IMR-90 (cell line): ENCODE results near the gene FAM174C. TPM values are rescaled to one million over a fixed set of nuclear protein-coding genes. Genes with fewer than 3 reads are reported as not detected.

Experiments used
- CTCF ChIP-seq: conservative IDR thresholded peaks from 2 replicates; pipeline ENCODE4 v1.5.1; 2012; ENCODE audit warnings: mild to moderate bottlenecking, low read depth, low read length, improper control_type of control experiment
- RFX5 ChIP-seq: IDR thresholded peaks from 2 replicates; pipeline ENCODE4 v1.8.0; 2012; ENCODE audit warnings: low read depth, mild to moderate bottlenecking, low read length, moderate library complexity
- polyA plus RNA-seq, 3 experiments: library from polyadenylated mRNA; depleted of rRNA; stranded (reverse); fragments of >200 nt; gene quantifications; 2 replicates each; pipeline ENCODE4 v1.2.3, GENCODE V29; 2012; ENCODE audit warnings: low replicate concordance in 1 of 3
- total RNA-seq: library from RNA; depleted of rRNA; stranded (reverse); fragments of >200 nt; gene quantifications from 2 replicates; pipeline ENCODE4 v1.2.3, GENCODE V29; 2012

Gene FAM174C
- total and polyA plus RNA-seq, 2 of the 4 experiments (the other 2 are of a cell fraction), result 7.5 to 61.8 TPM

- peak; percentile 96 for TF ChIP-seq CTCF
- TF ChIP-seq RFX5, result no peak
Measured at GRCh38 chr19:1279782-1280341, 4.5 kb downstream of the FAM174C start (continued).
